ENCODE results near the gene OPCML. TPM values are rescaled to one million over a fixed set of nuclear protein-coding genes. Genes with fewer than 3 reads are reported as not detected.

Gene OPCML
- total RNA-seq, 1 experiment from 2014 or later, result 0.94 TPM

DNA sequence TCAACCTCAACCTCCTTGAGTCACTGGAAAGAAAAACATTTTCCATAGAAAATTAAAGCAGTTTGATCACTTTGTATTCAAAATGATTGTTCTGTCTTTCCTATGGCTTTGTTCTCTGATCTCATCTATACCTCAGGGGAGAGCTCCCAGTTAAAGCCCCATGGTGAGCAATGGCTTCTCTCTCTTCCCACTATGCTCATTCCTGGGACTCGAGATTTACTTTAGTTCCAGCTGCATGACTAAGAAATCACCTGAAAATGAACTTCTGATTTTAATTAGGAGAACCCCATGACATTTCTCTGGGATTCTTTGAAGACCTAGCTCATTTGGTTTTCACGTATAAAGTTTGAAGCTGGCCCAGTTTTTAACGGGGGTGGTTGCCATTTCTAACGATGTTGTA lies 921.5 kb downstream of the OPCML start:
- H3K9me3 ChIP-seq (ENCODE audit: control insufficient read depth, low read depth, low read length), result no peaks in the 10 kb centered on the region
- H3T11ph ChIP-seq (ENCODE audit: low read length), result no peak overlapping the region
- H3K4me2 ChIP-seq (ENCODE audit: insufficient read depth, insufficient read length, low read length), result no peak overlapping the region
- TF ChIP-seq, protein P1, sequence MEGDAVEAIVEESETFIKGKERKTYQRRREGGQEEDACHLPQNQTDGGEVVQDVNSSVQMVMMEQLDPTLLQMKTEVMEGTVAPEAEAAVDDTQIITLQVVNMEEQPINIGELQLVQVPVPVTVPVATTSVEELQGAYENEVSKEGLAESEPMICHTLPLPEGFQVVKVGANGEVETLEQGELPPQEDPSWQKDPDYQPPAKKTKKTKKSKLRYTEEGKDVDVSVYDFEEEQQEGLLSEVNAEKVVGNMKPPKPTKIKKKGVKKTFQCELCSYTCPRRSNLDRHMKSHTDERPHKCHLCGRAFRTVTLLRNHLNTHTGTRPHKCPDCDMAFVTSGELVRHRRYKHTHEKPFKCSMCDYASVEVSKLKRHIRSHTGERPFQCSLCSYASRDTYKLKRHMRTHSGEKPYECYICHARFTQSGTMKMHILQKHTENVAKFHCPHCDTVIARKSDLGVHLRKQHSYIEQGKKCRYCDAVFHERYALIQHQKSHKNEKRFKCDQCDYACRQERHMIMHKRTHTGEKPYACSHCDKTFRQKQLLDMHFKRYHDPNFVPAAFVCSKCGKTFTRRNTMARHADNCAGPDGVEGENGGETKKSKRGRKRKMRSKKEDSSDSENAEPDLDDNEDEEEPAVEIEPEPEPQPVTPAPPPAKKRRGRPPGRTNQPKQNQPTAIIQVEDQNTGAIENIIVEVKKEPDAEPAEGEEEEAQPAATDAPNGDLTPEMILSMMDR (conservative IDR thresholded peaks at IDR 0.05), result no peak
- Mint-ChIP-seq H3K36me3 (ENCODE audit: insufficient read depth in 1 of 3, low read depth in 3 of 3) (no peaks in the 10 kb centered on the region), H3K27ac (no peak overlapping the region), H3K27me3 (ENCODE audit: low read depth) (no peaks in the 10 kb centered on the region; the same call in 1 of the 2 replicates), H3K9me3 (no peaks in the 10 kb centered on the region), H3K4me3 (no peak overlapping the region), H3K4me1 (peaks cover 4 to 8% of the 10 kb centered on the region in 2 experiments; a peak in 3 of 4 replicates)
- no peak for DNase-seq
- no peak overlapping the region for H2BK15ac ChIP-seq (ENCODE audit: low read depth, low read length)
- no peak overlapping the region for H2BK5ac ChIP-seq (ENCODE audit: insufficient read length, low read length)
- no CpG with 5 or more reads among the region's 4 CpGs for WGBS (ENCODE audit: extremely low coverage, insufficient read length, low lambda C conversion rate)
- H3K79me1 ChIP-seq (ENCODE audit: insufficient read depth, low read depth, low read length, poor library complexity, severe bottlenecking), result no peaks in the 10 kb centered on the region
- no peaks in the 10 kb centered on the region for H3K27me3 ChIP-seq (ENCODE audit: insufficient read depth, low read length)
- no peaks in the 10 kb centered on the region for H3K23me2 ChIP-seq (ENCODE audit: insufficient read length, low read depth, low read length, poor library complexity, severe bottlenecking)
- H3K4ac ChIP-seq (ENCODE audit: low read depth, low read length), result no peak overlapping the region
- H4K5ac ChIP-seq (ENCODE audit: insufficient read length, low read depth, low read length), result no peak overlapping the region
- no peak overlapping the region for H2BK20ac ChIP-seq (ENCODE audit: low read depth, low read length, poor library complexity, severe bottlenecking)
- no peak overlapping the region for H2AFZ ChIP-seq (ENCODE audit: low read length)
- H2BK120ac ChIP-seq (ENCODE audit: low read depth, low read length, poor library complexity, severe bottlenecking), result no peak overlapping the region
- H3K23ac ChIP-seq (ENCODE audit: insufficient read length, low read depth, low read length), result no peak overlapping the region
- H3K4me1 ChIP-seq (ENCODE audit: insufficient read depth, low read length), result no peaks in the 10 kb centered on the region
- no peak overlapping the region for H2AK5ac ChIP-seq (ENCODE audit: insufficient read length, low read length)
- no peak overlapping the region for H3K9ac ChIP-seq (ENCODE audit: extremely low read depth, insufficient read length, low read length)
- H3K27ac ChIP-seq (ENCODE audit: insufficient read length, low read depth, low read length), result no peak overlapping the region
- no peaks in the 10 kb centered on the region for H4K20me1 ChIP-seq (ENCODE audit: control insufficient read depth, insufficient read depth, insufficient read length)
- no peak overlapping the region for H4K91ac ChIP-seq (ENCODE audit: insufficient read length, low read depth, low read length)
- H3K56ac ChIP-seq (ENCODE audit: insufficient read length, low read depth, low read length), result no peak overlapping the region
- H4K8ac ChIP-seq (replicated peaks; ENCODE audit: insufficient read length, low read depth, low read length), result no peak overlapping the region
- no peak overlapping the region for H3K14ac ChIP-seq (ENCODE audit: insufficient read depth, low read length)
- H3K18ac ChIP-seq (ENCODE audit: insufficient read length, low read depth, low read length), result no peak overlapping the region
- no peak overlapping the region for H2BK12ac ChIP-seq (ENCODE audit: insufficient read length, low read depth, low read length)
- H3K79me2 ChIP-seq (ENCODE audit: insufficient read depth, low read length), result no peaks in the 10 kb centered on the region

All from H9 (cell line).